H9 (cell line): ENCODE data around the gene PEMT. TPM values are rescaled to one million over a fixed set of nuclear protein-coding genes. Genes with fewer than 3 reads are reported as not detected.

Source experiments
- DNase-seq: peaks from one replicate; pipeline ENCODE4 v3.0.0-alpha.2; 2017
- H2AFZ ChIP-seq: one replicate; pipeline ENCODE4 v1.6.1; 2013; ENCODE audit warnings: mild to moderate bottlenecking, low read length, control low read depth, moderate library complexity
- H2AK5ac ChIP-seq: 2 replicates; pipeline ENCODE4 v1.6.1; 2013; ENCODE audit warnings: low read length, control low read depth, mixed read lengths; ENCODE audit not compliant: insufficient read length
- H2BK120ac ChIP-seq: one replicate; pipeline ENCODE4 v1.6.1; 2013; ENCODE audit warnings: low read depth, mild to moderate bottlenecking, low read length, control low read depth, inconsistent platforms; ENCODE audit not compliant: poor library complexity, severe bottlenecking
- H2BK12ac ChIP-seq: 2 replicates; pipeline ENCODE4 v1.6.1; 2013; ENCODE audit warnings: low read length, control low read depth, mixed read lengths, low read depth; ENCODE audit not compliant: insufficient read length
- H2BK15ac ChIP-seq: 2 replicates; pipeline ENCODE4 v1.6.1; 2013; ENCODE audit warnings: low read depth, low read length, control low read depth
- H2BK20ac ChIP-seq: one replicate; pipeline ENCODE4 v1.6.1; 2013; ENCODE audit warnings: low read depth, mild to moderate bottlenecking, low read length, control low read depth, inconsistent platforms; ENCODE audit not compliant: poor library complexity, severe bottlenecking
- H2BK5ac ChIP-seq: 2 replicates; pipeline ENCODE4 v1.6.1; 2013; ENCODE audit warnings: low read length, control low read depth, mixed read lengths; ENCODE audit not compliant: insufficient read length
- H3K14ac ChIP-seq: 2 replicates; pipeline ENCODE4 v1.6.1; 2013; ENCODE audit warnings: low read length, control low read depth; ENCODE audit not compliant: insufficient read depth
- H3K18ac ChIP-seq: 2 replicates; pipeline ENCODE4 v1.6.1; 2013; ENCODE audit warnings: low read depth, mild to moderate bottlenecking, mixed read lengths, low read length, control low read depth; ENCODE audit not compliant: insufficient read length
- H3K23ac ChIP-seq: 2 replicates; pipeline ENCODE4 v1.6.1; 2013; ENCODE audit warnings: low read length, control low read depth, mixed read lengths, low read depth; ENCODE audit not compliant: insufficient read length
- H3K23me2 ChIP-seq: 2 replicates; pipeline ENCODE4 v1.6.1; 2013; ENCODE audit warnings: low read depth, mild to moderate bottlenecking, mixed read lengths, low read length, control low read depth; ENCODE audit not compliant: insufficient read length, poor library complexity, severe bottlenecking
- H3K27ac ChIP-seq: 2 replicates; pipeline ENCODE4 v1.5.1; 2013; ENCODE audit warnings: low read length, control low read depth, mixed read lengths, low read depth; ENCODE audit not compliant: insufficient read length
- H3K27me3 ChIP-seq: 2 replicates; pipeline ENCODE4 v1.6.1; 2013; ENCODE audit warnings: low read length, control low read depth, inconsistent platforms; ENCODE audit not compliant: insufficient read depth
- H3K4ac ChIP-seq: 2 replicates; pipeline ENCODE4 v1.6.1; 2013; ENCODE audit warnings: low read depth, mild to moderate bottlenecking, control low read depth, inconsistent platforms, low read length, moderate library complexity
- H3K4me1 ChIP-seq: 2 replicates; pipeline ENCODE4 v1.6.1; 2013; ENCODE audit warnings: low read length, control low read depth, inconsistent platforms; ENCODE audit not compliant: insufficient read depth
- H3K4me2 ChIP-seq: 2 replicates; pipeline ENCODE4 v1.6.1; 2013; ENCODE audit warnings: low read length, control low read depth, mixed read lengths; ENCODE audit not compliant: insufficient read length, insufficient read depth
- H3K56ac ChIP-seq: 2 replicates; pipeline ENCODE4 v1.6.1; 2013; ENCODE audit warnings: low read depth, mild to moderate bottlenecking, mixed read lengths, low read length, control low read depth; ENCODE audit not compliant: insufficient read length
- H3K79me1 ChIP-seq: 2 replicates; pipeline ENCODE4 v1.6.1; 2013; ENCODE audit warnings: low read depth, mild to moderate bottlenecking, moderate library complexity, low read length, control low read depth, inconsistent platforms; ENCODE audit not compliant: insufficient read depth, poor library complexity, severe bottlenecking
- H3K79me2 ChIP-seq: 2 replicates; pipeline ENCODE4 v1.6.1; 2013; ENCODE audit warnings: low read length, control low read depth, inconsistent platforms; ENCODE audit not compliant: insufficient read depth
- H3K9ac ChIP-seq: 2 replicates; pipeline ENCODE4 v1.6.1; 2013; ENCODE audit warnings: low read length, control low read depth, mixed read lengths; ENCODE audit not compliant: insufficient read length; ENCODE audit errors: extremely low read depth
- H3K9me3 ChIP-seq: one replicate; pipeline ENCODE4 v1.6.1; 2013; ENCODE audit warnings: low read depth, low read length, inconsistent platforms; ENCODE audit not compliant: control insufficient read depth
- H3T11ph ChIP-seq: one replicate; pipeline ENCODE4 v1.6.1; 2013; ENCODE audit warnings: mild to moderate bottlenecking, low read length, control low read depth, inconsistent platforms
- H4K20me1 ChIP-seq: one replicate; pipeline ENCODE4 v1.6.1; 2013; ENCODE audit not compliant: control insufficient read depth, insufficient read length, insufficient read depth
- H4K5ac ChIP-seq: 2 replicates; pipeline ENCODE4 v1.6.1; 2013; ENCODE audit warnings: low read depth, mild to moderate bottlenecking, mixed read lengths, low read length, control low read depth; ENCODE audit not compliant: insufficient read length
- H4K8ac ChIP-seq: replicated peaks from 2 replicates; pipeline ENCODE4 v1.6.1; 2013; ENCODE audit warnings: low read length, control low read depth, mixed read lengths, low read depth; ENCODE audit not compliant: insufficient read length
- H4K91ac ChIP-seq: 2 replicates; pipeline ENCODE4 v1.6.1; 2013; ENCODE audit warnings: low read depth, mild to moderate bottlenecking, moderate library complexity, mixed read lengths, low read length, control low read depth; ENCODE audit not compliant: insufficient read length
- H3K27ac Mint-ChIP-seq, 3 experiments: 2 replicates in 2 of 3; 3 replicates in 1 of 3; pipeline ENCODE4 v1.8.0; 2020 to 2021; ENCODE audit warnings: mixed read lengths in 3 of 3, mild to moderate bottlenecking in 1 of 3, moderate library complexity in 1 of 3
- H3K27me3 Mint-ChIP-seq: 2 replicates; pipeline ENCODE4 v1.8.0; 2021; ENCODE audit warnings: low read depth, mild to moderate bottlenecking, moderate library complexity, mixed read lengths
- H3K36me3 Mint-ChIP-seq, 3 experiments: 2 replicates in 2 of 3; 3 replicates in 1 of 3; pipeline ENCODE4 v1.8.0; 2020 to 2021; ENCODE audit warnings: low read depth in 3 of 3, mixed read lengths in 3 of 3; ENCODE audit not compliant: insufficient read depth in 1 of 3
- H3K4me1 Mint-ChIP-seq, 2 experiments: 2 replicates each; pipeline ENCODE4 v1.8.0; 2020; ENCODE audit warnings: mixed read lengths in 2 of 2
- H3K4me3 Mint-ChIP-seq, 2 experiments: 2 replicates in 1 of 2; 3 replicates in 1 of 2; pipeline ENCODE4 v1.8.0; 2020 to 2021; ENCODE audit warnings: mild to moderate bottlenecking in 2 of 2, mixed read lengths in 2 of 2, moderate library complexity in 1 of 2
- H3K9me3 Mint-ChIP-seq, 2 experiments: 2 replicates in 1 of 2; 3 replicates in 1 of 2; pipeline ENCODE4 v1.8.0; 2020; ENCODE audit warnings: mild to moderate bottlenecking in 2 of 2, mixed read lengths in 2 of 2, moderate library complexity in 1 of 2
- WGBS: extraction: QIAGEN DNeasy Blood & Tissue Kit; methylation state at CpG from one replicate; pipeline ENCODE4 v1.1.7; 2013; ENCODE audit warnings: missing lambda C conversion rate, low lambda C conversion rate, mixed read lengths; ENCODE audit not compliant: insufficient read length; ENCODE audit errors: extremely low coverage; 5-methylcytosine and 5-hydroxymethylcytosine counted together
- total RNA-seq: library from RNA; stranded (reverse); gene quantifications from 2 replicates; pipeline ENCODE4 v1.2.1, GENCODE V29; 2021
- TF ChIP-seq, protein P1 (sequence below): fragments of 200-600 bp; sonication (generic); conservative IDR thresholded peaks from 3 replicates; pipeline ENCODE4 v1.8.0; 2021; ENCODE audit warnings: antibody characterized with exemption, mild to moderate bottlenecking

Gene PEMT
- total RNA-seq, 1 experiment from 2014 or later, result 63.2 TPM

DNA sequence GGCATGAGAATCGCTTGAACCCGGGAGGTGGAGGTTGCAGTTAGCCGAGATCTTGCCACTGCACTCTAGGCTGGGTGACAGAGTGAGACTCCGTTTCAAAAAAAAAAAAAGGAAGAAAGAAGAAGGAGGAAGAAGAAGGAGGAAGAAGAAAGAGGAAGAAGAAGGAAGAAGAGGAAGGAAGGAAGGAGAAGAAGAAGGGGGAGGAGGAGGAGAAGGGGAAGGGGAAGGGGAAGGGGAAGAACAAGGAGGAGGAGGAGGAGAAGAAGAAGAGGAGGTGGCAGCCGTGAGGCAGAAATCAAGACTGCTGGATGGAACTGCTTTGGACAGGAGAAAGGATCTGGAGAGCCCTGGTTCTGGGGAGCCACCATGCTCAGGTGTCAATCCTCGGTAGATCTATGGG lies 29.7 kb upstream of the PEMT start:
- H3K9me3 Mint-ChIP-seq, result no peaks in the 10 kb centered on the region; a peak in 1 of 5 replicates
- no peaks in the 10 kb centered on the region for H3K4me1 ChIP-seq
- H3K23ac ChIP-seq, result no peak overlapping the region
- H3K27ac ChIP-seq, result no peak overlapping the region
- no peak overlapping the region for H2BK12ac ChIP-seq
- no peak overlapping the region for H2BK20ac ChIP-seq
- no peaks in the 10 kb centered on the region for H3K23me2 ChIP-seq
- H4K20me1 ChIP-seq, result no peaks in the 10 kb centered on the region
- H3K18ac ChIP-seq, result no peak overlapping the region
- H2BK120ac ChIP-seq, result no peak overlapping the region
- no peaks in the 10 kb centered on the region for H3K36me3 Mint-ChIP-seq
- H4K91ac ChIP-seq, result no peak overlapping the region
- H3K27ac Mint-ChIP-seq, result 0 out of 7 replicates have a peak overlapping the region, but pooled peaks of 2 of the 3 experiments have one; percentile 22 to 67
- H2AFZ ChIP-seq, result no peak overlapping the region
- no peak overlapping the region; a peak in 1 of 5 replicates for H3K4me3 Mint-ChIP-seq
- H3K4me2 ChIP-seq, result no peak overlapping the region
- H4K8ac ChIP-seq, result no peak overlapping the region
- no peak overlapping the region for H3T11ph ChIP-seq
- peaks cover 7% of the 10 kb centered on the region for H3K27me3 Mint-ChIP-seq
- WGBS, result no CpG with 5 or more reads among the region's 6 CpGs
- no peak overlapping the region for H2BK15ac ChIP-seq
- DNase-seq, result no peak
- no peak overlapping the region for H3K56ac ChIP-seq
- TF ChIP-seq, protein P1, sequence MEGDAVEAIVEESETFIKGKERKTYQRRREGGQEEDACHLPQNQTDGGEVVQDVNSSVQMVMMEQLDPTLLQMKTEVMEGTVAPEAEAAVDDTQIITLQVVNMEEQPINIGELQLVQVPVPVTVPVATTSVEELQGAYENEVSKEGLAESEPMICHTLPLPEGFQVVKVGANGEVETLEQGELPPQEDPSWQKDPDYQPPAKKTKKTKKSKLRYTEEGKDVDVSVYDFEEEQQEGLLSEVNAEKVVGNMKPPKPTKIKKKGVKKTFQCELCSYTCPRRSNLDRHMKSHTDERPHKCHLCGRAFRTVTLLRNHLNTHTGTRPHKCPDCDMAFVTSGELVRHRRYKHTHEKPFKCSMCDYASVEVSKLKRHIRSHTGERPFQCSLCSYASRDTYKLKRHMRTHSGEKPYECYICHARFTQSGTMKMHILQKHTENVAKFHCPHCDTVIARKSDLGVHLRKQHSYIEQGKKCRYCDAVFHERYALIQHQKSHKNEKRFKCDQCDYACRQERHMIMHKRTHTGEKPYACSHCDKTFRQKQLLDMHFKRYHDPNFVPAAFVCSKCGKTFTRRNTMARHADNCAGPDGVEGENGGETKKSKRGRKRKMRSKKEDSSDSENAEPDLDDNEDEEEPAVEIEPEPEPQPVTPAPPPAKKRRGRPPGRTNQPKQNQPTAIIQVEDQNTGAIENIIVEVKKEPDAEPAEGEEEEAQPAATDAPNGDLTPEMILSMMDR, result no peak
- no peaks in the 10 kb centered on the region for H3K79me2 ChIP-seq
- H4K5ac ChIP-seq, result no peak overlapping the region
- no peaks in the 10 kb centered on the region for H3K27me3 ChIP-seq
- no peaks in the 10 kb centered on the region for H3K9me3 ChIP-seq
- no peak overlapping the region for H2BK5ac ChIP-seq
- H3K9ac ChIP-seq, result no peak overlapping the region
- no peak overlapping the region for H2AK5ac ChIP-seq
- no peak overlapping the region for H3K4ac ChIP-seq
- H3K4me1 Mint-ChIP-seq, result peaks cover 29 to 34% of the 10 kb centered on the region in 2 experiments
- H3K14ac ChIP-seq, result no peak overlapping the region
- no peaks in the 10 kb centered on the region for H3K79me1 ChIP-seq
